GM04503 (cell line): ENCODE results near the gene GHSR.

ENCODE experiments used
- DNase-seq: peaks from one replicate; pipeline ENCODE4 v3.0.0-alpha.2; 2012; ENCODE audit warnings: low read depth

Gene GHSR

DNA sequence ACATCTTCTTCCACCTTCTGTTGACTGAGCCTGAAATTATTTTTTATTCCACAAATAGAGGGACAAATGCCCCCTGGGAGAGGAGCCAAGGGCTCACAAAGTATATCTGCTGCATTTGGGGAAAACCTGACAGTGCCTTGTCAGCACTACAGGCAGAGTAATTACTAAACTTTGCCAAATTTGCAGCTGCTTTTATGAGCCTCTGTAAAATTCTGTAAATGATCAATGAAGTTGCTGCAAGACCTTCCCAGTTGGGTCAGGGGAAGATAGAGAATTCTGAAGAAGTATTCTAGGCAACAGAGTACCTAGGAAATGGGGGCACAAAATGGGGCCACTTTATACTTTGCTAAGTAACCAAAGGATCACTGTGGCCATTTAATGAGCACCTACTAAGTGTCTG lies 10.5 kb downstream of the GHSR start:
- no peak for DNase-seq

DNA sequence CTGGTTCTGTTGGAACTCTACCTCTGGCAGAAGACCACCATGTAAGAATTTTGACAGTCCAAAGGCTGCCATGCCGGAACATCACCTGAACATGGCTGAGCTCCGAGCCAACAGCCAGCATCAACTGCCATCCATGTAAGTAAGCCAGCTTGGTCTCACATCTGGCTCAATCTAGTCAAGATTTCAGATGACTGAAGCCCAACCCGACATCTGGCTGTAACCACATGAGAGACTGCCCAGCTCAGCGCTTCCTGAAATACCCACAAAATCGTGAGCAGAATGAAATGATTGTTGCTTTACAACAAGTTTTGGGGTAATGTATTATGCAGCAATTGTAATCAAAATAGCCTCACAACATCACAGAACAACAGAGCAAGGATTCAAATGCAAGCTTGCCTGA lies 32.9 kb downstream of the GHSR start:
- no peak for DNase-seq

DNA sequence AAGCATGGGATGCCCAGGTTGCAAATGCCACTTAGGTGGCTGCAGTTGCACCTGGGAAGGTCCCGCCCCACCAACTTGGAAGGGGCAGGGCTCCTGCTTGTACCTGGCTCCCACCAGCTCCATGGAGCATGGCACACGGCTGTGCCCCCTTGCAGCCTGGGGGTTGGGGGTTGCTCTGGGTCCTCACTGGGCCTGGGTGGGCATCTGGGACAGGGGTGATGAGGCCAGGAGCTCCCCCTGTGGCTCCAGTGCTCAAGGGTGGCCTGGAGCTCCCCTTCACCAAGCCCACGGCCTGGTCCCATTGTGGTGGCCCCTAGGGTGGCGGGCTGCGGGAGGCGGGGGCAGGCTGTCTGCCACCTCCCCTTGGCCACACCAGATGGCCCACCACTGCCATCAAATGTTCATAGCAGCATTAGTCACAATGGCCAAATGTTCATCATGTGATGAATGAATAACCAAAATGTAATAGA lies 36.7 kb downstream of the GHSR start:
- no peak for DNase-seq

DNA sequence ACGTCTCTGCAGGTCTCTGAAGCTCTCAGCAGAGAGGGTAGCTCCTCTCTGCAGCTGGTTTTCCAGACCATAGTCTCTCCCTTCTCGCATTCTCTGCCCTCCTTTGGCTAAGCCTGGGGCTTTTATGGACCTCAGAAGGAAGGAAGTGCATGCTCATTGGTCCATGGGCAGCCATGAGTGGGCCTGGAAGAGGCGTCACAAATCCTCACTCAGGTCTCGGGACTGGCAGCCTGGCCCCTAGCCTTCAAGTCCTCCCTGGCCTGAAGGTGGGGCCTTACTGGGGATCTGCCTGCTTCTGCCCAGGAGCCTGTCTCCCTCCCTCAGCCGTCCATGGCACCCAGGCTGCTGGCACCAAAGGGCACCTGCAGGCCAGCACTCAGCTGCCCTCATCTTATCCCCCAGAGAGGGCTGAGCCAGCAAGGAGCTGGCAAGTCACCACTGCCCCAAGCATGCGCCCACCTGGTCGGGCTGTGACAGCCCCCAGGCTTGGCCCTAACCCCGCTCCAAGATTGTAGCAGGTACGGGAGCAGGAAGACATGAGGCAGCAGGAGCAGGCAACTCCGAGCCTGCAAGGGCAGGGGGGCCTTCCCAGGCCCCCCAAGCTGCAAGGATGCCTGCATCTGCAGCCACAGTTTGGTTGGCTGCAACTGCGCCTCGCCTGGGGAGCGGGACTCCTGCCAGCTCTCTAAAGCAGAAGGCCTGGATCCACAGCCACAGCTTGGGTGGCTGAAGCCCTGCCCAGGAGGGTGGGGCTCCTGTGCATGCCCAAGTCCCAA lies 37.4 kb downstream of the GHSR start:
- DNase-seq, result no peak

DNA sequence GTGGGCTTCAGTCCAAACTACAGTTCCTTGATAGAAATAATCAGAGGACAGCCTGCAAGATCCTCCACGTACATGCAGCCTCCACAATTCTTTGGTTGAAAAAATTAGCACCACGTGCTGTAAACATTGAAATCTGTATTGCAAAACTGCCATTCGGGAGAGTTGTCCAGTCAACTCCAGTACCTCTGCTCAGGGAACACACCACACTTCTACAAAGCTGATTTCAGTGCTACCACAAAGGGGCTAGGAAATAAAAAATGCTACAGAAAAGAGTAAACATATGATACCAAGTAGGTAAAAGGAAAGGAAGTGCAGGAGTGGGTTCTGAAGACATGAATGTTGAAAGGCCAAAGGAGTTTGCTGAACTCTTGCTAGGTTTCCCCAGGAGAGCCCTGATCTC lies 40.4 kb downstream of the GHSR start:
- no peak for DNase-seq

DNA sequence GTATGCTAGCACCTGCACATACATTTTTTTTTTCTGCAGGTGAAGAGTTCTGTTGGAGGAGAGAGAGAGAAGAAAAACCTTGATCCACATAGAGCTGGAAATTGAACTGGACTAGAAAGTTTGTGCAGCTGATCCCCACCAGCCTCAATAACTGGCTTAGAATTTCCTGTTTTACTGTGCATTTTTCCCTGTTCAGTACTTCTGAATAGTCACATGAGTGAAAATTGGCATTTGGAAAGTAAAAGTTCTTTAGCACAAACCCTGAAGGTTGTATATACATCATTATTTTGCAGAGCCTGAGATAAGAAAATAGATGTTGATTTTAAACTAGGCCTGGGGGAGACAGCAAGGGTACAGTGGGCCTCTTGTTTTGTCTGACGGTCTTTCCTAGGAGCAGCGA lies 42.3 kb downstream of the GHSR start:
- no peak for DNase-seq

DNA sequence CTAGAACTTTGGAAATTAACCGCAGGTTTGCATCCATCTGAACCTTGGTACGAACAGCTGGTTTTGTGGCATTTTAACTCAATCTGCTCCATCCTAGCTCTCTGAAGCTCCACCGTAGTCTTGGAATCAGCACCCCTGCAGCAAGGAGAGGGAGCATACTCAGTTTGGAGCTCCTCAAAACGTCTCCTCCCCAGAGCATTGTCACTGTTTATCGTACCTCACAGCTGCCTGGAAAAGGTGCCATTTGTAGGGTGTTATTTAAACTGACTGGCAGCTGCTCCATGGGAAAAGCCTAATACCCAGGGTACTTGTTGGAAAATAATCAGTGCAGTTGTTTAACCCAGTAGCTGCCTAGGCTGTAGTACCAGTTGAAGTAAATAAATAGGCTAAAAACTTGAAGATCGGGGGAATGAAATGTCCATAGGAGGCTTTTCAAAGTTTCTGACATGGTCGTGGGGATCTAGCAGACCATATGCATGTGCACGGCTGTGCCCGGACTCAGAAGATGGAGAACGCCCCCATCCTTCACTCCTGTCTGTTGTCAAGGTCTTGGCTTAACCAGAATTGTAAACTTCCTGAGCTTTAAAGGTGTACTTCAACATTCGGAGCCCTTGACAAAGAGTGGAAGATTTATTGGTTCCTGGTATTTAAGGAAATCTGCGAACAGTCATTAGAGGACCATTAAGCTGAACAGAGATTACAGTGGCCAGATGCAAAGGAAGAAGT lies 43.9 kb downstream of the GHSR start:
- no peak for DNase-seq

DNA sequence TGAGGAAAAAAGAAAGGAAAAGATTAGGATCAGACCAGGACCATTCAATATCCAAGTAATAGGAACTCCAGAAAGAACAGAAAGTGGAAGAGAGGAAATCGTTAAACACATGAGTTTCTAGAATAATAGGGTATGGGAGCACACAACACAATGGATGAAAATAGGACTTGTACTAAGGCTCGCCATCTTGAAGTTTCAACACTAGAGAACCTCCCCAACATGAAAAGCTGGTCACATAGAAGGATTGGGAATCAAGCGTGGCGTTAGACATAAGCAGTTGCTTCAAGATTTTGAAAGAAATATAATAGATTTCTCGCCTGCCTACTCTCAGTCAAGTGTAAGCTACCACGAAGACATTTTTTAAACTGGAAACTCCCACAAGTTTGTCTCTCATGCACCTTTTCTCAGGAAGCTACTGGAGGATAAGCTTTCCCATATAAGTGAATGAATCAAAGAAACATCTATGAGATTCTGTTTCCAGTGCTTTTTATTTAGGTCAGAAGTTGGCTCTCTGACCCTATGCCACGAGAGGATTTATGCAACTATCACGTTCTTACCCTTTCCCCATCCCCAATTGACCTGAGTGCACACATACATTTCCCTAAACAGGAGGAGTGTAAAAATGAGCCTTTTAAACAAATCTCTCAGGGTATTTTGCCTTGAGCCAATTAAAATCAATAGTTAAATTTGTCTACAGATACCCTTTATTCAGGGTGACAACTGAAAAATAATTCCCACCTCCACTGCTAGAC lies 45.2 kb downstream of the GHSR start:
- DNase-seq, result no peak

DNA sequence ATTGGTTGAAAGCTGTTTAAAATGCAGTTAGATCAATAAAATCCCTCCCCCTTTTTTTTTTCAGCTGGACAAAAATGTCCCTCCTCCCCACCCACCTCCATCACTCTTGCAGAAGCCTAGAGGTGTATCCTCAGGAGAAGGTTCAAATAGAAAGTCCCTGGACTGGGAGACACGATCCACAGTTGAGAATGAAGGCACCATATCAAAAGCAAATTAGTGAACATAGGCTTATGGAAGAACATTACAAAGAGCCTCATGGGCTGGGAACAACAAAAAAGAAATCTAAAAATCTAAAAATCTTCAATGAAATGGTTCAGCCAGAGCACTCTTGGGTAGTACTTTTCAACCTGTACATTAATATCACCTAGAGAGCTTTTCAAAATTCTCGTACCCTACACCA lies 46.2 kb downstream of the GHSR start:
- no peak for DNase-seq

DNA sequence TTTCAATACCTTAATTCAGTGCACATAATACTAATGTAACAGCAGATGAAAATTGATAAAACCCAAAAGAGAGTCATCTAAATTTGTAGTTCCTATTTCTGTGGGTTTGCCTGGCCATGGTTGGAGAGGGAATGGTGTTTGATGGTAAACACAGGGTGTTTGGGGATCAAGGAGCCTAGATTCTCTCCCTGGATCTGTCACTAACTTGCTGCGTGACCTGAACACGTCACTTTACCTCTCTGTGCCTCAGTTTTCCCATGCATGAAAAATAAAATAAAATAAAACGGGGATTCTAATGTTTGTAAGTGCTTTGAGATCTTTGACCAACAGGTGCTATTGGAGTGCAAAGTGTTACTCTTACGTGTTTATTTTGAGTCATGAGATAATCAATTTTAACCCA lies 49.8 kb downstream of the GHSR start:
- no peak for DNase-seq

DNA sequence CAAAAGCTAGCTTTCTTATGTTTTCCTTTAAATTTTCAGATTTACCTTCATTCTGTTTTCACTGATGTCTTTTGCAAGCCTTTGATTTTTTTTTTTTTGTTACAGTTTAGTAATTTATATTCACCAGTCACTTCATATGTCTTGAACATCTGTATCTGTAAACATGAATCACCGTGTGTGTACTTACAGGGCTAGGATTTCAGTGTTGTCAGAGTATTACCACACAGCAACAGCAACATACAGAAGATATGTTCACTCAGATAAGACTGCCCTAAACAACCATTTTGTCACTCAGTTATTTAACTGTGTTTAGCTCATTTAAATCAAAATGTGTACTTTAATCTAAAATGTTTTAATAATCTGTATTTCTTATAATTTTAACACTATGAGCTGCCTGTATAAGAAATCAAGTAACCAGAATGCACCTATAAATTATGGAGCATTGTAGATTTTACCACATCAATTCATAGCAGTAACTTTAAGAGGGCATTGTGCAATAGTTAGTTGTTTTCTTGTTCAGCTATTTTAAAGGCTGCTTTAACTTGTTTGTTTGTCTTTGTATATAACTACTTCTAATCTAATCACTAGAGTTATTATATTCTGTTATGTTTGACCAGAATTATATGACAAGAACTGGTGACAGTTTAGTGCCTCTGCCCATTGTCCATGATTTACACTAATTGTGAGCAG lies 50.4 kb downstream of the GHSR start:
- DNase-seq, result no peak

DNA sequence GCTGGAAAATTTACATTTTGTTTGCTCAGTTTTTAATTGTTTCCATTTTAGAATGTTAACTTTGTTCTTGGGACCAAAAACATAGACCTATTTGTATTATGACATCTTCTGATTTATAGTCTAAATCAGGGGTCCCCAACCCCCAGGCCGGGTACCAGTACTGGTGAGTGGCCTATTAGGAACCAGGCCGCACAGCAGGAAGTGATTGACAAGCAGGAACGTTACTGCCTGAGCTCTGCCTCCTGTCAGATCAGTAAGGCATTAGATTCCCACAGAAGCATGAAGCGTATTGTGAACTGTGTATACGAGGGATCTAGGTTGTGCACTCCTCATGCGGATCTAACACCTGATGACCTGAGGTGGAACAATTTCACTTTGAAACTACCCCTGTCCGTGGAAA lies 51.9 kb downstream of the GHSR start:
- no peak for DNase-seq

DNA sequence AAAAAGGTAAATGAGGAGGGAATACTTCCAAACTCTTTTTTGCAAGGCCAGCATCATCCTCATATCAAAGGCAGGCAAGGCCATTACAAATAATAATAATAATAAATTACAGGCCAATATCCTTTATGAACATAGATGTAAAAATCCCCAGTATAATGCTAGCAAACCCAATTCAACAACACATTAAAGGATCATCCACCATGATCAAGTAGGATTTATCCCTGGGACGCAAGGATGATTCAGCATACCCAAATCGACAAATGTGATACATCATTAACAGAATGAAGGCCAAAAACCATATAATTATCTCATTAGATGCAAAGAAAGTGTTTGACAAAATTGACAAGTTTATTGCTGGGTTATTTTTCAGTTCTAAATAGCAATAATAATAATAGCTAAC lies 53.6 kb downstream of the GHSR start:
- DNase-seq, result no peak
